Measurements from ENCODE around the gene RGL1.

GRCh38 chr1:183821309-183821888, 16.5 kb downstream of the RGL1 start:
- TF ChIP-seq, protein P1, sequence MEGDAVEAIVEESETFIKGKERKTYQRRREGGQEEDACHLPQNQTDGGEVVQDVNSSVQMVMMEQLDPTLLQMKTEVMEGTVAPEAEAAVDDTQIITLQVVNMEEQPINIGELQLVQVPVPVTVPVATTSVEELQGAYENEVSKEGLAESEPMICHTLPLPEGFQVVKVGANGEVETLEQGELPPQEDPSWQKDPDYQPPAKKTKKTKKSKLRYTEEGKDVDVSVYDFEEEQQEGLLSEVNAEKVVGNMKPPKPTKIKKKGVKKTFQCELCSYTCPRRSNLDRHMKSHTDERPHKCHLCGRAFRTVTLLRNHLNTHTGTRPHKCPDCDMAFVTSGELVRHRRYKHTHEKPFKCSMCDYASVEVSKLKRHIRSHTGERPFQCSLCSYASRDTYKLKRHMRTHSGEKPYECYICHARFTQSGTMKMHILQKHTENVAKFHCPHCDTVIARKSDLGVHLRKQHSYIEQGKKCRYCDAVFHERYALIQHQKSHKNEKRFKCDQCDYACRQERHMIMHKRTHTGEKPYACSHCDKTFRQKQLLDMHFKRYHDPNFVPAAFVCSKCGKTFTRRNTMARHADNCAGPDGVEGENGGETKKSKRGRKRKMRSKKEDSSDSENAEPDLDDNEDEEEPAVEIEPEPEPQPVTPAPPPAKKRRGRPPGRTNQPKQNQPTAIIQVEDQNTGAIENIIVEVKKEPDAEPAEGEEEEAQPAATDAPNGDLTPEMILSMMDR (IDR thresholded peaks at IDR 0.05), result no peak
- no peak for TF ChIP-seq EP300 (IDR thresholded peaks at IDR 0.05)

Measured in esophagus muscularis mucosa (tissue), 3 donors.